ENCODE data around the gene IGF2BP3. TPM values are rescaled to one million over a fixed set of nuclear protein-coding genes. Genes with fewer than 3 reads are reported as not detected.
A peak's percentile ranks its signal among the peaks of the same experiment; 100 is the strongest.

The IGF2BP3 gene
- total RNA-seq, 3 donors from 2014 or later, result 0.59 to 3.5 TPM; not detected in 1

GRCh38 chr7:23308754-23309153 is 161.5 kb downstream of the IGF2BP3 start:
- intact Hi-C loops (cut with DNase I; ENCODE audit: low total_unique reads), result no loop called here
- H3K4me3 ChIP-seq, result no peak overlapping the region

GRCh38 chr7:23306936-23307521 is 163.3 kb downstream of the IGF2BP3 start:
- no peaks in the 10 kb centered on the region for H3K36me3 ChIP-seq
- H3K9me3 ChIP-seq, result no peaks in the 10 kb centered on the region
- H3K4me3 ChIP-seq, result no peak overlapping the region
- H3K4me1 ChIP-seq, result peaks cover 0 to 5% of the 10 kb centered on the region in 2 donors
- no peak for DNase-seq (ENCODE audit: low spot score in 2 of 2)
- H3K27ac ChIP-seq, result no peak overlapping the region
- intact Hi-C loops (cut with DNase I; ENCODE audit: low total_unique reads), result no loop called here
- H3K27me3 ChIP-seq, result no peaks in the 10 kb centered on the region
- no peak for TF ChIP-seq POLR2A (IDR thresholded peaks at IDR 0.05)
- TF ChIP-seq CTCF (IDR thresholded peaks at IDR 0.05), result no peak
- no peak for TF ChIP-seq POLR2AphosphoS5 (IDR thresholded peaks at IDR 0.05)

More at GRCh38 chr7:23308754-23309153, 161.5 kb downstream of the IGF2BP3 start:
- Histone ChIP-seq H3K4me1 (no peaks in the 10 kb centered on the region), H3K27ac (no peak overlapping the region), H3K36me3 (no peaks in the 10 kb centered on the region), H3K27me3 (no peaks in the 10 kb centered on the region), H3K9me3 (no peaks in the 10 kb centered on the region)
- no peak for DNase-seq (ENCODE audit: low spot score in 2 of 2)
- no peak for TF ChIP-seq CTCF (IDR thresholded peaks at IDR 0.05)
- no peak for TF ChIP-seq POLR2A (IDR thresholded peaks at IDR 0.05)
- no peak for TF ChIP-seq POLR2AphosphoS5 (IDR thresholded peaks at IDR 0.05)

- no peaks in the 10 kb centered on the region for H3K9me3 ChIP-seq
- H3K27ac ChIP-seq, result peak overlapping the region; percentile 90 to 91
- intact Hi-C loops (cut with DNase I; ENCODE audit: low total_unique reads), result no loop called here
- TF ChIP-seq CTCF (IDR thresholded peaks at IDR 0.05) (no peak), POLR2AphosphoS5 (IDR thresholded peaks at IDR 0.05) (no peak), POLR2A (IDR thresholded peaks at IDR 0.05) (no peak)
- peak overlapping the region; percentile 73 to 82 (median 79) for H3K4me3 ChIP-seq
- no peaks in the 10 kb centered on the region for H3K27me3 ChIP-seq
- DNase-seq (ENCODE audit: low spot score in 2 of 2), result no peak
- no peaks in the 10 kb centered on the region for H3K36me3 ChIP-seq
- H3K4me1 ChIP-seq, result peaks cover 0 to 18% of the 10 kb centered on the region in 2 donors
Observed at GRCh38 chr7:23299770-23300300, 170.5 kb downstream of the IGF2BP3 start.

GRCh38 chr7:23298885-23299769 is 171.2 kb downstream of the IGF2BP3 start, which contains the start of gene MALSU1:
Gene MALSU1, plus strand, starts transcription at chr7:23299339. Its CDS starts 14 bp downstream, at chr7:23299353.
- intact Hi-C loops (cut with DNase I; ENCODE audit: low total_unique reads), result no loop called here
- H3K4me1 ChIP-seq, result peaks cover 0 to 18% of the 10 kb centered on the region in 2 donors
- no peaks in the 10 kb centered on the region for H3K27me3 ChIP-seq
- TF ChIP-seq POLR2A (IDR thresholded peaks at IDR 0.05) (peak; percentile 91), POLR2AphosphoS5 (IDR thresholded peaks at IDR 0.05) (peak; percentile 87 to 96 (median 95)), CTCF (IDR thresholded peaks at IDR 0.05) (no peak)
- DNase-seq (ENCODE audit: low spot score in 2 of 2), result peak; percentile 95 to 97
- H3K4me3 ChIP-seq, result peak within 1 kb of the TSS; percentile 73 to 82 (median 79)
- peak within 1 kb of the TSS; percentile 90 to 91 for H3K27ac ChIP-seq
- no peaks in the 10 kb centered on the region for H3K36me3 ChIP-seq
- no peaks in the 10 kb centered on the region for H3K9me3 ChIP-seq

All from breast epithelium (tissue), 4 donors.